Stimulated activated CD8-positive, alpha-beta memory T cell treated with anti-CD3 and anti-CD28 coated beads, Interleukin-2, amount 100 ng/mL, for 1 hour (primary cell): Measurements from ENCODE around the gene TTC9B.

Experiments used
- DNase-seq, 2 donors: peaks; one replicate each; pipeline ENCODE4 v3.0.0-alpha.2; 2020; ENCODE audit warnings: low read depth in 2 of 2

TTC9B gene

DNA sequence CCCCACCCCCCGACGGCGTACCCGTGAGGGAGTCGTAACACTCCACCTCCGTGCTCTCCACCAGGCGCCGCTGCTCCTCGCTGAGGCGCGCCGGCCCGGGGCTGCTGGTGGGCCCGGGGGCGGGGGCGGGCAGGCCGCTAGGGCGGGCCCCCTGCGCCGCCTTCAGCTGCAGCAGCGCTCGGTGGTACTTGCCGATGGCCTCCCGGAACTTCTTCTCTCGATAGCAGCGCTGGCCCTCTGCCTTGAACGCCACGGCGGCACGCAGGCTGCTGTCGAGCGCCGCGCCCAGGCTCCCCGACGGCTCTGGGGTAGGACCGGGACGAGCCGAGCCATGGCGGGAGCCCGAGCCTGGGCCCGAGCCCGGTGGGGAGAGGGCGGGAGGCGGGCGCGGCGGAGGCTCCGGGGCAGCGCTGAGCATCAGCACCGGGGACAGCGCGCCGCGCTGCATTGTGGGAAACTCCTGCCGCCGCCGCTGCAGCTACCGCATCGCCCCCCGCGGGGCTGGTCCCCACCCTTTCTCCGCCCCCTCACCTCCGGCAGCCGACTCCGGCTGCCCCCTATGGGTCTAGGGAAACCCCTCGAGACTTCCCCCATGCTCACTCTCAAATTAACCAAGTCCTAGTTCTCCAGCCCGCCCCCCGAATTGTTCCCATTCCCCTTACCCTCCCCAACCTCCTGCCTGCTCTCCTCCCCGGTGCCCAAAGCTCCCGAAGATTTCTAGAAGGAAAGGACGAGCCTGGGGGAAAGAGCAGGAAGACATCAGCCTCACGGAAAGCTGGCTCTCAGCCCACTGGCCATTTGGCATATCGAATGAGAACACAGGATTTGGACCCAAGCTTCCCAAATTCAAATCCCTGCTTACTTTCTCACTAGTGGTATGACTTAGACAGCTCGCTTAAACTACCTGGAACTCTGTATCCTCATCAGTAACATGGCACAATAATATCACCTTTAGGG, at the start of gene TTC9B:
Gene TTC9B, minus strand, starts transcription at position 451 of the 957 bp plus-strand sequence. Its CDS starts 3 bp downstream, at position 448.
- DNase-seq, result peak in 1 of 2 donors; percentile 12

- DNase-seq, result no peak
These were observed 49.4 kb upstream of the TTC9B start for GRCh38 chr19:40267601-40267997.

- no peak for DNase-seq
These were observed 48.9 kb upstream of the TTC9B start for GRCh38 chr19:40266912-40267600.

DNA sequence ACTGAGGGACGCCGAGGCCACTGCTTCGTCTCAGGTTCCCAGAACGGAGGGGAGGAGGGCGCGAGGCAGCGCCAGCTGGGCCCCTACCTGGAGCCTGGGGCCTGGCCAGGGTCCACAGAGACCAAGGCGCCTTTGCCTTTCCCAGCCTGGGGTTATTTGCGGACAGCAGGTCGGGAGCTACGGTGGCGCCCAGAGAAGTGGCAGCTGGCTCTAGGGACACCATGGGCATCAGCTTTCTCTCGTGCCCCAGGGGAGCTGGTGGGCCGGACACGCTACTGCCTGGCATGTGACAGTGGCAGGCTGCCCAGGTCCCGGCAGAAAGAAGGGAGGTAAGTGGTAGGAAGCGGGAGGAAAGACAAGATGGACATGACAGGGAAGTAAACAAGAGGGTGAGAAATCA, 47.9 kb upstream of the TTC9B start:
- no peak for DNase-seq

- DNase-seq, result no peak
These were observed 47.5 kb upstream of the TTC9B start for GRCh38 chr19:40265763-40266099.

DNA sequence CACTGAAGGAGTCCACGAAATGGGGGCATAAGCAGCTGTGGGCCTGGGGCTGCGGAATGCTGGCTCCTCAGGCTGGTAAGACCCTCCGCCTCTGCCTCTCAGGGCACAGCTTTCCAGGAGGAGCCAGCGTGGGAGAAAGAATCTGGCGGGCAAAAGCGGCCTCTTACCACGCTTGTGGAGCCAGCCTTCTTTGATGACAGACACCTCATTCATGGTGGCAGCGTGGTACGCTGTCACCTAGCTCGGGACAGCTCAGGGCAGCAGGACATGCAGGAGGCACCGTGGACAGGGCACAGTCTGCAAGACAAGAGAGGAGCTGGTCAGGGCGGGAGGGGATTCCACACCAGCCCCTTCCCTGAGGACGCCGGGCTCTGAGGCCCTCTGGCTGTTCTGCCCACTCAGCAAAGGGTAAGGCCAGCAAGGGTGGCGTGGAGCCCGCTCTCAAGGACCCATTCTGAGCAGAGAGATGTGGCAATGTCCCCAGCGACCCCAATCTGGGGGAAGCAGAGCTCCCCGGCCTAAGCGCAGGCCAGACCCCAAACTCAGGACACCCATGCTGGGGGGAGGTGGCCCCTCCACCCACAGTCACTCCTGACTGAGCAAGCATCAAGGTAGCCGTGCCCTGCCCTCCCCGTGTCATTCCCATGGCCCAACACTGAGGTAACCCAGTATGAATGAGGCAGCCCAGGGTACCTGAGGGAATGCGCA, 47.0 kb upstream of the TTC9B start:
- DNase-seq, result no peak

GRCh38 chr19:40264314-40265054, 46.3 kb upstream of the TTC9B start:
- DNase-seq, result no peak

DNA sequence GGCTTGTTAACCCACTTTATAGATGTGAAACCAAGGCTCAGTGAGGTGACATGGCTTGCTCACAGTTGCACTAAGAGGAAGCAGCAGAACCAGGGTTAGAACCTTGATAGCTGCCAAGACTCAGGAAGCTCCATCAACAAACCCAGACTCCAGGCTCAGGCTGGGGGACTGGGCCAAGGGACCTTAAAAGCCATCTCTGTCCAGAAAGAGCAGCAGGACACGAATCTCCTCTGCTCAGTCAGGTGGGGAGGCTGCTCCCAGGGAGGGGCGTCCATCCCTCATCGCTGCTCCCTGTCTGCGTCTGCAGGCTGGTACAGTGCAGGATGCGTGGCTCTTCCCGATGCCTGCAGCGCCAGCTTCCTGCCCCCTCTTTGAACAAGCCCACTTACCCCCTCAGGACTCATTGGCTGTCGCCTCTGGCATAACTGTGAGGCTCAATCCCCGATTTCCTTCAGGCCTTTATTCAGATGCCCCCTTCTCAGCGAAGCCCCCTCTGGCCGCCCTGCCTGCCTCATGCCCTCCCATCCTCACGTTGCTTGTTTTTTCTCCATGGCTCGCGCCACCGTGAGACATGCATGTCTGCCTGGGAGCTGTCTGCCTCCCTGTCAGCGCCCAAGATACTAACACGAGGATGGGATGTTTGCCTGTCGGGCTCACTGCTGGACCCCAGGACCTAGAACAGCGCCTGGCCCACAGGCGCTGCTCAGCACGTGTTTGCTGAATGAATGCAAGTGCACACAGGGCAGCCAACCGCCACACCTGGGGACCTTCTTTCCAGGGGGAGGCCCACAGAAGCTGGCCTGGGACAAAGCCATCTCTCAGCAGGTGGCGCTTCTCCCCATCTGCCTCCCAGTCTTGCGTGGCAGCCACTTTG, 45.5 kb upstream of the TTC9B start:
- no peak for DNase-seq

DNA sequence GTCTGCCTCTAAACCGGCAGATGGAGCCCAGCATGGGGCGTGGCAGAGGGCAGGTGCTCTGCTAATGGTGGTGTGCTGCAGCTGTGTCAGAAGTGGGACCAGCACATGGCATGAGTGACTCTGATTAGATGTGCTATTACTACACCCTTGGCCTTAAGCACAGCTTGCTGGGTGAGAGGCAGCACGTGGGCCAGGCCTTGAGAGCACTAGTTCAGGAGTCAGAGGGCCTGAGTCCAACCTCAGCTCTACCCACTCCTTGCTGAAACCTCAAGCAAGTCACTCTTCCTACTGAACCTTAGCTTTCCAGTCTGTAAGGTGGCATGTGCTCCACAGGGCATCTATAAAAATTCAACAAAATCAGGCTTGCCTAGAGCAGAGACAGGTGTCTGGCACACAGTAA, 44.2 kb upstream of the TTC9B start:
- no peak for DNase-seq

GRCh38 chr19:40261631-40262030, 43.4 kb upstream of the TTC9B start:
- DNase-seq, result no peak

GRCh38 chr19:40257096-40257517, 38.9 kb upstream of the TTC9B start:
- DNase-seq, result no peak

GRCh38 chr19:40256512-40256911, 38.3 kb upstream of the TTC9B start:
- DNase-seq, result no peak

- DNase-seq, result no peak
These were observed 37.5 kb upstream of the TTC9B start for GRCh38 chr19:40255619-40256166.

- no peak for DNase-seq
These were observed 36.7 kb upstream of the TTC9B start for GRCh38 chr19:40254714-40255418.

- no peak for DNase-seq
These were observed 35.5 kb upstream of the TTC9B start for GRCh38 chr19:40253611-40254092.

GRCh38 chr19:40252395-40252794, 34.2 kb upstream of the TTC9B start:
- DNase-seq, result no peak

GRCh38 chr19:40251991-40252390, 33.8 kb upstream of the TTC9B start:
- no peak for DNase-seq

DNA sequence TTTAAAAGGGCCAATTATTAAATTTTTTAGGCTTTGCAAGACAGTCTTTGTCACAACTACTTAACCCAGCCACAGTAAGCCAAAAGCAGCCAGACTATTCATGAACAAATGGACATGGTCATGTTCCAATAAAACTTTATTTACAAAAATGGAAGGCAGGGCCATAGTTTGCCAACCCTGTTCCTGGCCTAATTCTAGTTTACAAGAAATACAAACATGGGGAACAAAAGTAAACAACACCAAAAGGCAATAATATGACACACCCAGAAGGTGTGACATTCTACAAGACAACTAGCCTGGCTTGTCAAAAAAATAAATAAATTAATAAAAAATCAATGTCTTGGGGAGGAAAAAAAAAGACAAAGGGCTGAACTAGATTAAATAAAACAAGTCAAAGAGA, 33.1 kb upstream of the TTC9B start:
- no peak for DNase-seq

- DNase-seq, result no peak
These were observed 31.6 kb upstream of the TTC9B start for GRCh38 chr19:40249781-40250180.

DNA sequence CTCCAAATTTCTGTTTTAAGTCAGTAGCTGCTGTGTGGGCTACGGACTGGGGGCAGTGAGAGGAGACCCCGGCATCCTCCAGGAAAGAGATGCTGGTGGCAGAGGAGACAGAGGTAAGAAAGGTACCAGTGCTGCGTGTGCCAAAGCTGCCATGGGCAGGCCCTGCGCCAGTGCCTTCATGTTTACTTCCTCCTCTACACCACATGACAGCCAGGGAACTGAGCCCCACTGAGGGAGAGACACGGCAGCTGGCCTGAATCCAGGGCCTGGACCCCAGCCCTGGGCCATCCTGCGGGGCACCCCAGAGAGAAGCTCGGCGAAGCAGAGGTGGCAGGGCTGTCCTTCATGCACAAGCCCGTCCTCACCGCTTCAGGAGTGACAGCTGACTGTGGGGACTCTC, 31.0 kb upstream of the TTC9B start:
- DNase-seq, result no peak
